HEK293 (cell line): Measurements from ENCODE around the gene RHBG.

Experiments used
- FEZF1 ChIP-seq: fragments of 450-650 bp; formaldehyde crosslinking; IDR thresholded peaks from 2 replicates; pipeline ENCODE4 v1.5.1; 2016; ENCODE audit warnings: missing biosample characterization, missing genetic modification characterization
- MYNN ChIP-seq: fragments of 450-650 bp; formaldehyde crosslinking; IDR thresholded peaks from 2 replicates; pipeline ENCODE4 v1.5.1; 2016; ENCODE audit warnings: missing biosample characterization, missing genetic modification characterization, borderline replicate concordance
- OVOL3 ChIP-seq: fragments of 450-650 bp; formaldehyde crosslinking; IDR thresholded peaks from 2 replicates; pipeline ENCODE4 v1.5.1; 2016; ENCODE audit warnings: missing biosample characterization, missing genetic modification characterization
- PRDM1 ChIP-seq: fragments of 450-650 bp; formaldehyde crosslinking; IDR thresholded peaks from 2 replicates; pipeline ENCODE4; 2016; ENCODE audit warnings: missing biosample characterization, missing genetic modification characterization
- SALL2 ChIP-seq: fragments of 450-650 bp; formaldehyde crosslinking; IDR thresholded peaks from 2 replicates; pipeline ENCODE4 v1.5.0; 2017; ENCODE audit warnings: missing biosample characterization, mild to moderate bottlenecking, missing genetic modification characterization, borderline replicate concordance
- SCRT1 ChIP-seq: fragments of 450-650 bp; formaldehyde crosslinking; IDR thresholded peaks from 2 replicates; pipeline ENCODE4 v1.5.1; 2016; ENCODE audit warnings: missing biosample characterization, missing genetic modification characterization, borderline replicate concordance
- WT1 ChIP-seq: fragments of 450-650 bp; formaldehyde crosslinking; IDR thresholded peaks from 2 replicates; pipeline ENCODE4 v1.5.1; 2016; ENCODE audit warnings: missing biosample characterization, missing genetic modification characterization
- ZBTB20 ChIP-seq: fragments of 450-650 bp; formaldehyde crosslinking; IDR thresholded peaks from 2 replicates; pipeline ENCODE4 v1.5.1; 2016; ENCODE audit warnings: missing biosample characterization, missing genetic modification characterization
- ZBTB48 ChIP-seq: fragments of 450-650 bp; formaldehyde crosslinking; IDR thresholded peaks from 2 replicates; pipeline ENCODE4 v1.5.1; 2016; ENCODE audit warnings: missing biosample characterization, missing genetic modification characterization
- ZBTB7A ChIP-seq: fragments of 450-650 bp; formaldehyde crosslinking; IDR thresholded peaks from 2 replicates; pipeline ENCODE4 v1.5.1; 2016; ENCODE audit warnings: low read depth, missing biosample characterization, missing genetic modification characterization
- ZNF112 ChIP-seq: fragments of 450-650 bp; formaldehyde crosslinking; IDR thresholded peaks from 2 replicates; pipeline ENCODE4 v1.5.0; 2017; ENCODE audit warnings: missing biosample characterization, missing genetic modification characterization
- ZNF140 ChIP-seq: fragments of 450-650 bp; formaldehyde crosslinking; IDR thresholded peaks from 2 replicates; pipeline ENCODE4 v1.5.1; 2016; ENCODE audit warnings: missing biosample characterization, missing genetic modification characterization
- ZNF157 ChIP-seq: fragments of 450-650 bp; formaldehyde crosslinking; IDR thresholded peaks from 2 replicates; pipeline ENCODE4 v1.5.1; 2016; ENCODE audit warnings: missing biosample characterization, missing genetic modification characterization
- ZNF174 ChIP-seq: fragments of 450-650 bp; formaldehyde crosslinking; IDR thresholded peaks from 2 replicates; pipeline ENCODE4 v1.5.0; 2017; ENCODE audit warnings: missing biosample characterization, mild to moderate bottlenecking, missing genetic modification characterization
- ZNF19 ChIP-seq: fragments of 450-650 bp; formaldehyde crosslinking; IDR thresholded peaks from 2 replicates; pipeline ENCODE4; 2016; ENCODE audit warnings: missing biosample characterization, missing genetic modification characterization, low read depth
- ZNF2 ChIP-seq: fragments of 450-650 bp; formaldehyde crosslinking; IDR thresholded peaks from 2 replicates; pipeline ENCODE4 v1.5.1; 2016; ENCODE audit warnings: missing biosample characterization, missing genetic modification characterization
- ZNF302 ChIP-seq: fragments of 450-650 bp; formaldehyde crosslinking; IDR thresholded peaks from 2 replicates; pipeline ENCODE4 v1.5.1; 2016; ENCODE audit warnings: missing biosample characterization, missing genetic modification characterization, low read depth
- ZNF510 ChIP-seq: fragments of 450-650 bp; formaldehyde crosslinking; IDR thresholded peaks from 2 replicates; pipeline ENCODE4 v1.5.1; 2018; ENCODE audit warnings: mild to moderate bottlenecking, missing genetic modification characterization, missing biosample characterization; ENCODE audit not compliant: insufficient replicate concordance
- ZNF530 ChIP-seq: fragments of 450-650 bp; formaldehyde crosslinking; IDR thresholded peaks from 2 replicates; pipeline ENCODE4 v1.5.1; 2016; ENCODE audit warnings: low read depth, missing biosample characterization, missing genetic modification characterization
- ZNF544 ChIP-seq: fragments of 450-650 bp; formaldehyde crosslinking; IDR thresholded peaks from 2 replicates; pipeline ENCODE4 v1.5.0; 2017; ENCODE audit warnings: missing biosample characterization, missing genetic modification characterization
- ZNF571 ChIP-seq: fragments of 450-650 bp; formaldehyde crosslinking; IDR thresholded peaks from 2 replicates; pipeline ENCODE4 v1.5.0; 2017; ENCODE audit warnings: missing biosample characterization, missing genetic modification characterization
- ZNF600 ChIP-seq: fragments of 450-650 bp; formaldehyde crosslinking; IDR thresholded peaks from 2 replicates; pipeline ENCODE4 v1.5.1; 2016; ENCODE audit warnings: missing biosample characterization, missing genetic modification characterization
- ZNF621 ChIP-seq: fragments of 450-650 bp; formaldehyde crosslinking; IDR thresholded peaks from 2 replicates; pipeline ENCODE4 v1.5.1; 2017; ENCODE audit warnings: missing biosample characterization, missing genetic modification characterization
- ZNF626 ChIP-seq: fragments of 450-650 bp; sonication (Bioruptor Pico); formaldehyde crosslinking; IDR thresholded peaks from 2 replicates; pipeline ENCODE4 v1.5.1; 2018; ENCODE audit warnings: missing biosample characterization, missing genetic modification characterization, inconsistent platforms
- ZNF654 ChIP-seq: fragments of 450-650 bp; formaldehyde crosslinking; IDR thresholded peaks from 2 replicates; pipeline ENCODE4 v1.5.1; 2016; ENCODE audit warnings: low read depth, missing biosample characterization, missing genetic modification characterization
- ZNF701 ChIP-seq: fragments of 450-650 bp; formaldehyde crosslinking; IDR thresholded peaks from 2 replicates; pipeline ENCODE4 v1.5.1; 2016; ENCODE audit warnings: missing biosample characterization, missing genetic modification characterization
- ZNF747 ChIP-seq: fragments of 450-650 bp; formaldehyde crosslinking; IDR thresholded peaks from 2 replicates; pipeline ENCODE4 v1.5.1; 2016; ENCODE audit warnings: missing biosample characterization, missing genetic modification characterization
- ZNF830 ChIP-seq: fragments of 450-650 bp; IDR thresholded peaks from 2 replicates; pipeline ENCODE4 v1.5.0; 2018; ENCODE audit warnings: missing biosample characterization, missing genetic modification characterization, low read depth, mild to moderate bottlenecking, moderate library complexity
- ZNF837 ChIP-seq: fragments of 450-650 bp; formaldehyde crosslinking; IDR thresholded peaks from 2 replicates; pipeline ENCODE4 v1.5.1; 2016; ENCODE audit warnings: missing biosample characterization, missing genetic modification characterization
- ZNF843 ChIP-seq: fragments of 450-650 bp; formaldehyde crosslinking; IDR thresholded peaks from 2 replicates; pipeline ENCODE4 v1.5.1; 2016; ENCODE audit warnings: missing biosample characterization, missing genetic modification characterization
- ZXDB ChIP-seq: fragments of 450-650 bp; formaldehyde crosslinking; IDR thresholded peaks from 2 replicates; pipeline ENCODE4 v1.5.1; 2016; ENCODE audit warnings: missing biosample characterization, missing genetic modification characterization
- TF ChIP-seq, protein P1 (sequence below): fragments of 450-650 bp; formaldehyde crosslinking; IDR thresholded peaks from 2 replicates; pipeline ENCODE4 v1.5.1; 2016; ENCODE audit warnings: missing biosample characterization, missing genetic modification characterization
- TF ChIP-seq, protein P2 (sequence below): fragments of 450-650 bp; formaldehyde crosslinking; IDR thresholded peaks from 2 replicates; pipeline ENCODE4 v1.5.1; 2017; ENCODE audit warnings: missing biosample characterization, missing genetic modification characterization
- TF ChIP-seq, protein P3 (sequence below): fragments of 450-650 bp; formaldehyde crosslinking; IDR thresholded peaks from 2 replicates; pipeline ENCODE4 v1.5.1; 2016; ENCODE audit warnings: missing biosample characterization, missing genetic modification characterization
- TF ChIP-seq, protein P4 (sequence below): fragments of 450-650 bp; formaldehyde crosslinking; IDR thresholded peaks from 2 replicates; pipeline ENCODE4 v1.5.1; 2016; ENCODE audit warnings: missing biosample characterization, missing genetic modification characterization

RHBG gene

DNA sequence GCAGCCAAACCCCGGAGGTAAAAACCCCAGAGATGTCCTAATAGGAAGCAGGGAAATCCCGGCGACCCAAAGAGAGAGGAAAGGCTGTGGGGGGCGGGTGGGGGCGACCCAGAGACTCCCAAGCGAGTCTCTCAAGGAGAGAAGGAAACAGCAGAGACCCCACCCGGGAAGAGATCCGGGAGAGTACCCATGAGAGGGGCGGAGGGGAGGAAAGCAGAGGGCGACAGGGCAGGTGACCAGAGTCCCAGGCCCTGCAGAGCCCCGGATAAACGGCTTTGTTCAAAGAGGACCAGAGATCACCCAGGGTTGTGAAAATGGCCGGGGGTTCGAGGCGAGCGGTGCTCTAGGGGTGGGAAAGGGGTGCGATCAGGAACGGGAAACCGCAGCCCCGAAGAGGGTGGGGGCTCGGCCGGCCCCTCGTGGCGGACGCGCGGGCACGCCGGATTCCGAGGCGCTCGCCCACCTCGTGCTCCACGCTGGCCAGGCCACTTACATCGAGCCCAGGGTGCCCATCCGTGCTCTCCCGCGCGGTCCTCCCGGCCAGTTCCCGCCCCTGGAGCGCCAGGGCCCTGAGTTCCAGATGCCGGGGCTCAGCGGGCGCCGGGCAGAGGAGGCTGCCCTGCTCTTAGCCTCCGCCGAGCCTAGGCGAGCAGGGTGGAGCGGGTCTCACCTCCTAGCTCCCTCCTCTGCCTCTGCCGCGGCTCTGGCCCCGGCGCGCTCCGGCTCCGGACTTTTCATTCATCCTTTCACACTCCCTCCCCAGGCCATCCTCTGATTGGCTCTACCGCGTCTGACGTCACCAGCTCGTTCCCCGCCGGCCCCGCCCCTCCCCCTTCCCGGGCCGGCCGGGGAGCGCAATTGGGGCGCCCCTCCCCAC lies 52.3 kb downstream of the RHBG start (continued):
- TF ChIP-seq ZNF654 (tag by site-specific recombination) (no peak), ZNF626 (tag by site-specific recombination) (no peak), SCRT1 (tag by site-specific recombination) (no peak), OVOL3 (tag by site-specific recombination) (no peak), ZNF19 (tag by site-specific recombination) (no peak), ZNF544 (tag by site-specific recombination) (no peak), ZNF843 (tag by site-specific recombination) (no peak), MYNN (tag by site-specific recombination) (no peak; the same call in 1 of the 2 replicates), ZNF600 (tag by site-specific recombination) (peak; percentile 97), ZNF140 (tag by site-specific recombination) (no peak), SALL2 (tag by site-specific recombination) (no peak), FEZF1 (tag by site-specific recombination) (no peak), ZNF174 (tag by site-specific recombination) (no peak), ZNF830 (tag by site-specific recombination) (no peak), ZNF157 (tag by site-specific recombination) (no peak), WT1 (tag by site-specific recombination) (peak; percentile 72), ZBTB20 (tag by site-specific recombination) (peak; percentile 65; the same call in 1 of the 2 replicates), ZNF837 (tag by site-specific recombination) (no peak), ZXDB (tag by site-specific recombination) (peak; percentile 46; the same call in 1 of the 2 replicates), ZNF530 (no peak), ZNF510 (tag by site-specific recombination) (no peak), ZNF571 (tag by site-specific recombination) (no peak), ZNF621 (tag by site-specific recombination) (no peak), ZNF2 (tag by site-specific recombination) (peak; percentile 82), PRDM1 (tag by site-specific recombination) (no peak), ZBTB48 (tag by site-specific recombination) (peak; percentile 87), ZBTB7A (tag by site-specific recombination) (no peak), ZNF112 (tag by site-specific recombination) (no peak), ZNF701 (no peak), ZNF302 (tag by site-specific recombination) (no peak), ZNF747 (tag by site-specific recombination) (0 out of 2 replicates have a peak, but pooled peaks have one; percentile 46)
- TF ChIP-seq, protein P1, sequence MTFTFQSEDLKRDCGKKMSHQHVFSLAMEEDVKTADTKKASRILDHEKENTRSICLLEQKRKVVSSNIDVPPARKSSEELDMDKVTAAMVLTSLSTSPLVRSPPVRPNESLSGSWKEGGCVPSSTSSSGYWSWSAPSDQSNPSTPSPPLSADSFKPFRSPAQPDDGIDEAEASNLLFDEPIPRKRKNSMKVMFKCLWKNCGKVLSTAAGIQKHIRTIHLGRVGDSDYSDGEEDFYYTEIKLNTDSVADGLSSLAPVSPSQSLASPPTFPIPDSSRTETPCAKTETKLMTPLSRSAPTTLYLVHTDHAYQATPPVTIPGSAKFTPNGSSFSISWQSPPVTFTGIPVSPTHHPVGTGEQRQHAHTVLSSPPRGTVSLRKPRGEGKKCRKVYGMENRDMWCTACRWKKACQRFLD (tag by site-specific recombination): no peak
- TF ChIP-seq, protein P2, sequence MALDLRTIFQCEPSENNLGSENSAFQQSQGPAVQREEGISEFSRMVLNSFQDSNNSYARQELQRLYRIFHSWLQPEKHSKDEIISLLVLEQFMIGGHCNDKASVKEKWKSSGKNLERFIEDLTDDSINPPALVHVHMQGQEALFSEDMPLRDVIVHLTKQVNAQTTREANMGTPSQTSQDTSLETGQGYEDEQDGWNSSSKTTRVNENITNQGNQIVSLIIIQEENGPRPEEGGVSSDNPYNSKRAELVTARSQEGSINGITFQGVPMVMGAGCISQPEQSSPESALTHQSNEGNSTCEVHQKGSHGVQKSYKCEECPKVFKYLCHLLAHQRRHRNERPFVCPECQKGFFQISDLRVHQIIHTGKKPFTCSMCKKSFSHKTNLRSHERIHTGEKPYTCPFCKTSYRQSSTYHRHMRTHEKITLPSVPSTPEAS (tag by site-specific recombination): no peak
- TF ChIP-seq, protein P3, sequence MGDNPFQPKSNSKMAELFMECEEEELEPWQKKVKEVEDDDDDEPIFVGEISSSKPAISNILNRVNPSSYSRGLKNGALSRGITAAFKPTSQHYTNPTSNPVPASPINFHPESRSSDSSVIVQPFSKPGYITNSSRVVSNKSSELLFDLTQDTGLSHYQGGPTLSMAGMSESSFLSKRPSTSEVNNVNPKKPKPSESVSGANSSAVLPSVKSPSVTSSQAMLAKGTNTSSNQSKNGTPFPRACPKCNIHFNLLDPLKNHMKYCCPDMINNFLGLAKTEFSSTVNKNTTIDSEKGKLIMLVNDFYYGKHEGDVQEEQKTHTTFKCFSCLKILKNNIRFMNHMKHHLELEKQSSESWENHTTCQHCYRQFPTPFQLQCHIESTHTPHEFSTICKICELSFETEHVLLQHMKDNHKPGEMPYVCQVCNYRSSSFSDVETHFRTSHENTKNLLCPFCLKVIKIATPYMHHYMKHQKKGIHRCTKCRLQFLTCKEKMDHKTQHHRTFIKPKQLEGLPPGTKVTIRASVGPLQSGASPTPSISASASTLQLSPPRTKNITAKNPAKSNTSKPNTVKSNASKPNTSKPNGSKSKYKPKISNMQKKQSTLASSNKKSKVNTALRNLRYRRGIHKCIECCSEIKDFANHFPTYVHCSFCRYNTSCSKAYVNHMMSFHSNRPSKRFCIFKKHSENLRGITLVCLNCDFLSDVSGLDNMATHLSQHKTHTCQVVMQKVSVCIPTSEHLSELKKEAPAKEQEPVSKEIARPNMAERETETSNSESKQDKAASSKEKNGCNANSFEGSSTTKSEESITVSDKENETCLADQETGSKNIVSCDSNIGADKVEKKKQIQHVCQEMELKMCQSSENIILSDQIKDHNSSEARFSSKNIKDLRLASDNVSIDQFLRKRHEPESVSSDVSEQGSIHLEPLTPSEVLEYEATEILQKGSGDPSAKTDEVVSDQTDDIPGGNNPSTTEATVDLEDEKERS: no peak
- TF ChIP-seq, protein P4, sequence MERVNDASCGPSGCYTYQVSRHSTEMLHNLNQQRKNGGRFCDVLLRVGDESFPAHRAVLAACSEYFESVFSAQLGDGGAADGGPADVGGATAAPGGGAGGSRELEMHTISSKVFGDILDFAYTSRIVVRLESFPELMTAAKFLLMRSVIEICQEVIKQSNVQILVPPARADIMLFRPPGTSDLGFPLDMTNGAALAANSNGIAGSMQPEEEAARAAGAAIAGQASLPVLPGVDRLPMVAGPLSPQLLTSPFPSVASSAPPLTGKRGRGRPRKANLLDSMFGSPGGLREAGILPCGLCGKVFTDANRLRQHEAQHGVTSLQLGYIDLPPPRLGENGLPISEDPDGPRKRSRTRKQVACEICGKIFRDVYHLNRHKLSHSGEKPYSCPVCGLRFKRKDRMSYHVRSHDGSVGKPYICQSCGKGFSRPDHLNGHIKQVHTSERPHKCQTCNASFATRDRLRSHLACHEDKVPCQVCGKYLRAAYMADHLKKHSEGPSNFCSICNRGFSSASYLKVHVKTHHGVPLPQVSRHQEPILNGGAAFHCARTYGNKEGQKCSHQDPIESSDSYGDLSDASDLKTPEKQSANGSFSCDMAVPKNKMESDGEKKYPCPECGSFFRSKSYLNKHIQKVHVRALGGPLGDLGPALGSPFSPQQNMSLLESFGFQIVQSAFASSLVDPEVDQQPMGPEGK (tag by site-specific recombination): peak; percentile 96
